ENCODE results near the gene OCRL. TPM values are rescaled to one million over a fixed set of nuclear protein-coding genes. Genes with fewer than 3 reads are reported as not detected.

Gene OCRL
- total and polyA plus RNA-seq, 2 experiments from 2014 or later = 10.6 to 17.2 TPM

- Histone ChIP-seq H3K9me3 (ENCODE audit: low read depth) (no peaks in the 10 kb centered on the region), H2AFZ (no peak overlapping the region), H3K27ac (no peak overlapping the region), H4K20me1 (ENCODE audit: insufficient read depth) (no peaks in the 10 kb centered on the region), H3F3A (ENCODE audit: insufficient read depth) (no peaks in the 10 kb centered on the region), H3K4me2 (ENCODE audit: unreplicated experiment) (no peak overlapping the region), H3K27me3 (replicated peaks; ENCODE audit: insufficient read depth) (no peaks in the 10 kb centered on the region), H3K36me3 (ENCODE audit: low read depth) (no peaks in the 10 kb centered on the region), H3K4me1 (ENCODE audit: insufficient read depth) (no peaks in the 10 kb centered on the region), H3K4me3 (no peak overlapping the region), H3K9ac (no peak overlapping the region), H3K79me2 (ENCODE audit: insufficient read depth) (no peaks in the 10 kb centered on the region), H3K9me2 (ENCODE audit: insufficient read depth) (no peaks in the 10 kb centered on the region)
- peak; percentile 7 for DNase-seq
- TF ChIP-seq EZH2phosphoT487 (IDR thresholded peaks at IDR 0.05; ENCODE audit: insufficient read depth, low read depth) (no peak), EZH2 (IDR thresholded peaks at IDR 0.05; ENCODE audit: insufficient read depth, poor library complexity, severe bottlenecking) (no peak)
- in situ Hi-C loops (cut with MboI) = no loop called here
- 46 to 49% methylated on average over 8 of the region's 8 CpGs for WGBS, 2 experiments (ENCODE audit: low coverage in 1 of 2, low lambda C conversion rate in 2 of 2, missing lambda C conversion rate in 2 of 2)
These were observed 96.2 kb downstream of the OCRL start for GRCh38 chrX:129636175-129636681.

DNA sequence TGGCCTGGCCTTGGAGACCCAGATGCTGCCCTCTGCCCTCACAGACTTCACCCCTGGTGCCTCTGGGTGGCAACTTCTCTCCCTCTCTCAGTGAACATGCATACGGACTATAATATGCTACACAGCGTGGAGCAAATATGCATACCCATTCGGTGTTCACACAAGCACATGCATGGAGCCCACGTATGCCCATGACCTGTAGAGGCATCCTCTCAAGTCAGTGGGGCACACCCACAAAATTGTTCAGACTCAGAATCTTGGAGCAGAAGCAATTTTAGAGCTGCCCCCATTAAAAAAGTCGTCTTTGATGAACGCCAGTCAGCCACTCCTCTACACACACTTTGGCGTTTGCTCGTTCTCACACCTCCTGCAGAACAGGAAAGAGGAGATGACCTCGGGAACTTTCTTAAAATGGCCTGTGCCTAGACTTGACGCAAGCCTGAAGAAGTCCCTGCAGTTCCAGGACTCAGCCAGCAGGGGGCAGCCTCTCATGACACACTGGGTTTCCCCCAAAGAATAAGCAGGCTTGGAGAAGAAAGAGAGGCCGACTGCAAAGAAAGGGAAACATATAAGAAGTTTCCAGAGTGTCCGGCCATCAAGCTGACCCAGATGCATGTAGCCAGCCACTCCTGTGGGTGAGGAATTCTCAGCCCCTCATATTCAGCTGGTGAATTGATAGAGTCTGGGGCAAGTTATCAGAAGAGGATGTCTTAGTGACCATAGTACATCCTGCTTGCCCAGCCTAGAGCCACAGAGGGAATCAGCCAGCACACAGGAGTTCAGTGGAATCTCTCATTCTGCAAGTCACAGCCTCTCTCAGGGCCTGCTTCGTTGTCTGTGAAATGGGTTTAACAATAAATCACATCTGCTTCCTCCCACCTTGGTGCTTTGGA, 97.4 kb downstream of the OCRL start:
- H3K9ac ChIP-seq = no peak overlapping the region
- no peak for TF ChIP-seq EZH2phosphoT487 (IDR thresholded peaks at IDR 0.05; ENCODE audit: insufficient read depth, low read depth)
- TF ChIP-seq EZH2 (IDR thresholded peaks at IDR 0.05; ENCODE audit: insufficient read depth, poor library complexity, severe bottlenecking) = no peak
- no peak overlapping the region for H3K4me3 ChIP-seq
- H4K20me1 ChIP-seq (ENCODE audit: insufficient read depth) = no peaks in the 10 kb centered on the region
- in situ Hi-C loops (cut with MboI) = no loop called here
- no peaks in the 10 kb centered on the region for H3F3A ChIP-seq (ENCODE audit: insufficient read depth)
- no peaks in the 10 kb centered on the region for H3K36me3 ChIP-seq (ENCODE audit: low read depth)
- 15 to 21% methylated on average over 12 to 13 of the region's 13 CpGs for WGBS, 2 experiments (ENCODE audit: low coverage in 1 of 2, low lambda C conversion rate in 2 of 2, missing lambda C conversion rate in 2 of 2)
- H3K9me3 ChIP-seq (ENCODE audit: low read depth) = no peaks in the 10 kb centered on the region
- H3K4me1 ChIP-seq (ENCODE audit: insufficient read depth) = peaks cover 3% of the 10 kb centered on the region
- H3K27ac ChIP-seq = no peak overlapping the region
- no peaks in the 10 kb centered on the region for H3K9me2 ChIP-seq (ENCODE audit: insufficient read depth)
- no peak overlapping the region for H2AFZ ChIP-seq
- no peaks in the 10 kb centered on the region for H3K79me2 ChIP-seq (ENCODE audit: insufficient read depth)
- no peaks in the 10 kb centered on the region for H3K27me3 ChIP-seq (replicated peaks; ENCODE audit: insufficient read depth)
- peak; percentile 59 for DNase-seq
- H3K4me2 ChIP-seq (ENCODE audit: unreplicated experiment) = no peak overlapping the region

DNA sequence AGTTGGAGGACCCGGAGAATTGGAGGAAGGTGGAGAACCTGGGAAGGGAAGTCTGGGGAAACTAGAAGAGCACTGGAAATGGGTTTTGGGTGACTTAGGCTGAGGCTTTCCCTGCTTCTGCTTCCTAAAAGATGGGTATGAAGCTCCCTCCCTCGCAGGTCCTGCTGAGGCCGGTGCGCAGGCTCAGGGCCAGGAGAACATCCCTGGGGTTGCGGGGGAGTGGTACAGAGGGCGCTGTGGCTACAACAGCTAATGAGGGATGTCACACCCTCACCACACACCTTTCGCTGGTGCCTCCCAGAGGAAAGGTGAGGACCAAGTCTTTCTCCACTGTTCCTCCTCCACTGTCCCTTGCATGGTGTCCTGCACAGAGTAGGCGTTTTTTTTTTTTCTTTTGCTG, 98.9 kb downstream of the OCRL start:
- in situ Hi-C loops (cut with MboI) = no loop called here
- H3K27me3 ChIP-seq (replicated peaks; ENCODE audit: insufficient read depth) = no peaks in the 10 kb centered on the region
- no peak overlapping the region for H3K4me2 ChIP-seq (ENCODE audit: unreplicated experiment)
- no peaks in the 10 kb centered on the region for H3K36me3 ChIP-seq (ENCODE audit: low read depth)
- no peak for DNase-seq
- WGBS, 2 experiments (ENCODE audit: low coverage in 1 of 2, low lambda C conversion rate in 2 of 2, missing lambda C conversion rate in 2 of 2) = 74 to 100% methylated on average over 2 to 3 of the region's 8 CpGs
- H3K9ac ChIP-seq = no peak overlapping the region
- no peak overlapping the region for H3K4me3 ChIP-seq
- H3F3A ChIP-seq (ENCODE audit: insufficient read depth) = no peaks in the 10 kb centered on the region
- no peaks in the 10 kb centered on the region for H3K9me3 ChIP-seq (ENCODE audit: low read depth)
- no peak for TF ChIP-seq EZH2 (IDR thresholded peaks at IDR 0.05; ENCODE audit: insufficient read depth, poor library complexity, severe bottlenecking)
- TF ChIP-seq EZH2phosphoT487 (IDR thresholded peaks at IDR 0.05; ENCODE audit: insufficient read depth, low read depth) = no peak
- H3K4me1 ChIP-seq (ENCODE audit: insufficient read depth) = peaks cover 6% of the 10 kb centered on the region
- H2AFZ ChIP-seq = no peak overlapping the region
- H3K27ac ChIP-seq = no peak overlapping the region
- no peaks in the 10 kb centered on the region for H3K9me2 ChIP-seq (ENCODE audit: insufficient read depth)
- H4K20me1 ChIP-seq (ENCODE audit: insufficient read depth) = no peaks in the 10 kb centered on the region
- H3K79me2 ChIP-seq (ENCODE audit: insufficient read depth) = no peaks in the 10 kb centered on the region

DNA sequence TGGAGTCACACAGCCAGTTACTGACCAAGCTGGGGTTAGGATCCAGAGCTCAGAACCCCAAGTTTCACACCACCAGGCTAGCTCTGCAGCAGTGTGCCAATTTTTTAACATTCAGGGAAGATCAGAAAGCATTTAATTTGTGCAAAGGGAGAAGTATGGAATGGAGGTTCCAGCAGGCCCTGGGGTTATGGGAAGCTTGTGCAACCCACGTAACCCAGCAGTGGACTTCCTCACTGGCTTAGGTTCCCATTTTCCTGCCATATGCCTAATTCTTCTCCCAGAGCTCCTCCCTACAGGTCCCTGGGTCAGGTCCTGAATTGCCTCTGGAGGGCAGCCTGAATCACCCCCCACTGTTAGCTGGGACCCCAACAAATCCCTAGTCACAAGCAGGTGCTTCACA, 100.7 kb downstream of the OCRL start:
- Histone ChIP-seq H3K4me3 (no peak overlapping the region), H3K27me3 (replicated peaks; ENCODE audit: insufficient read depth) (no peaks in the 10 kb centered on the region), H3K9ac (no peak overlapping the region), H3K79me2 (ENCODE audit: insufficient read depth) (no peaks in the 10 kb centered on the region), H2AFZ (no peak overlapping the region), H4K20me1 (ENCODE audit: insufficient read depth) (no peaks in the 10 kb centered on the region), H3F3A (ENCODE audit: insufficient read depth) (no peaks in the 10 kb centered on the region), H3K9me3 (ENCODE audit: low read depth) (no peaks in the 10 kb centered on the region), H3K36me3 (ENCODE audit: low read depth) (no peaks in the 10 kb centered on the region), H3K9me2 (ENCODE audit: insufficient read depth) (no peaks in the 10 kb centered on the region), H3K4me1 (ENCODE audit: insufficient read depth) (peaks cover 6% of the 10 kb centered on the region), H3K27ac (no peak overlapping the region), H3K4me2 (ENCODE audit: unreplicated experiment) (no peak overlapping the region)
- WGBS, 2 experiments (ENCODE audit: low coverage in 1 of 2, low lambda C conversion rate in 2 of 2, missing lambda C conversion rate in 2 of 2) = 100% methylated on average over 1 of the region's 1 CpG
- TF ChIP-seq EZH2phosphoT487 (IDR thresholded peaks at IDR 0.05; ENCODE audit: insufficient read depth, low read depth) (no peak), EZH2 (IDR thresholded peaks at IDR 0.05; ENCODE audit: insufficient read depth, poor library complexity, severe bottlenecking) (no peak)
- in situ Hi-C loops (cut with MboI) = no loop called here
- no peak for DNase-seq
